Measurements from ENCODE around the gene TRRAP.

The TRRAP gene

GRCh38 chr7:99000196-99000903 is 122.0 kb downstream of the TRRAP start:
- Histone ChIP-seq H3K14ac (ENCODE audit: low read length in 2 of 2) (no peak overlapping the region), H4K8ac (ENCODE audit: low read length) (no peak overlapping the region), H3K4me2 (ENCODE audit: low read length, poor library complexity, severe bottlenecking) (no peak overlapping the region), H3K23ac (ENCODE audit: low read length in 2 of 2) (no peak overlapping the region), H3K9me3 (ENCODE audit: control insufficient read depth, low read length) (no peaks in the 10 kb centered on the region), H3K4ac (ENCODE audit: low read depth in 1 of 2, low read length in 2 of 2) (no peak overlapping the region), H3K79me1 (replicated peaks; ENCODE audit: low read length, poor library complexity, severe bottlenecking) (peaks cover 20% of the 10 kb centered on the region), H3K18ac (ENCODE audit: low read depth in 1 of 2, low read length in 2 of 2) (no peak overlapping the region), H3K4me1 (ENCODE audit: control insufficient read depth, insufficient read depth, low read depth, low read length) (peaks cover 43% of the 10 kb centered on the region), H2BK120ac (ENCODE audit: low read depth, low read length) (no peak overlapping the region), H4K91ac (ENCODE audit: low read length) (no peak overlapping the region), H2BK15ac (ENCODE audit: low read depth, poor library complexity, severe bottlenecking) (no peak overlapping the region), H3K27me3 (ENCODE audit: control insufficient read depth in 1 of 2, insufficient read depth in 1 of 2, low read length in 2 of 2) (no peaks in the 10 kb centered on the region), H2AFZ (ENCODE audit: low read depth, low read length) (no peak overlapping the region), H3K4me3 (ENCODE audit: insufficient read depth in 1 of 2, low read depth in 1 of 2, low read length in 2 of 2) (no peak overlapping the region), H3K27ac (ENCODE audit: low read length, poor library complexity, severe bottlenecking) (peak overlapping the region; percentile 99), H3K36me3 (ENCODE audit: control insufficient read depth in 1 of 2, insufficient read depth in 2 of 2, low read depth in 1 of 2, low read length in 2 of 2) (peaks cover 41 to 82% of the 10 kb centered on the region in 2 experiments), H2AK5ac (ENCODE audit: low read length, severe bottlenecking) (peak overlapping the region; percentile 94), H2BK12ac (ENCODE audit: low read length in 2 of 2) (no peak overlapping the region), H2BK5ac (ENCODE audit: low read depth, low read length, poor library complexity, severe bottlenecking) (peak overlapping the region; percentile 69), H3K9ac (ENCODE audit: low read length) (no peak overlapping the region)
- 95% methylated on average over 20 of the region's 20 CpGs for WGBS
- no peak for DNase-seq

- H3K4ac ChIP-seq (ENCODE audit: low read depth in 1 of 2, low read length in 2 of 2): no peak overlapping the region
These were observed 122.7 kb downstream of the TRRAP start for GRCh38 chr7:99000904-99001465.

GRCh38 chr7:99001482-99002147 is 123.3 kb downstream of the TRRAP start:
- peak overlapping the region; percentile 71 for H2BK5ac ChIP-seq (ENCODE audit: low read depth, low read length, poor library complexity, severe bottlenecking)
- H3K4me3 ChIP-seq (ENCODE audit: insufficient read depth in 1 of 2, low read depth in 1 of 2, low read length in 2 of 2): no peak overlapping the region
- WGBS: 97% methylated on average over 9 of the region's 10 CpGs
- H3K4me1 ChIP-seq (ENCODE audit: control insufficient read depth, insufficient read depth, low read depth, low read length): peaks cover 42% of the 10 kb centered on the region
- no peak overlapping the region for H2AFZ ChIP-seq (ENCODE audit: low read depth, low read length)
- H3K23ac ChIP-seq (ENCODE audit: low read length in 2 of 2): no peak overlapping the region
- H3K4me2 ChIP-seq (ENCODE audit: low read length, poor library complexity, severe bottlenecking): peak overlapping the region; percentile 13
- peaks cover 41 to 82% of the 10 kb centered on the region in 2 experiments for H3K36me3 ChIP-seq (ENCODE audit: control insufficient read depth in 1 of 2, insufficient read depth in 2 of 2, low read depth in 1 of 2, low read length in 2 of 2)
- H3K79me1 ChIP-seq (replicated peaks; ENCODE audit: low read length, poor library complexity, severe bottlenecking): peaks cover 21% of the 10 kb centered on the region
- H3K9ac ChIP-seq (ENCODE audit: low read length): no peak overlapping the region
- no peak overlapping the region for H2BK120ac ChIP-seq (ENCODE audit: low read depth, low read length)
- no peak overlapping the region for H2BK12ac ChIP-seq (ENCODE audit: low read length in 2 of 2)
- H3K18ac ChIP-seq (ENCODE audit: low read depth in 1 of 2, low read length in 2 of 2): no peak overlapping the region
- H3K4ac ChIP-seq (ENCODE audit: low read depth in 1 of 2, low read length in 2 of 2): no peak overlapping the region
- H2AK5ac ChIP-seq (ENCODE audit: low read length, severe bottlenecking): no peak overlapping the region
- no peak overlapping the region for H2BK15ac ChIP-seq (ENCODE audit: low read depth, poor library complexity, severe bottlenecking)
- no peaks in the 10 kb centered on the region for H3K9me3 ChIP-seq (ENCODE audit: control insufficient read depth, low read length)
- no peak overlapping the region for H4K8ac ChIP-seq (ENCODE audit: low read length)
- no peak overlapping the region for H3K14ac ChIP-seq (ENCODE audit: low read length in 2 of 2)
- DNase-seq: no peak
- H3K27me3 ChIP-seq (ENCODE audit: control insufficient read depth in 1 of 2, insufficient read depth in 1 of 2, low read length in 2 of 2): no peaks in the 10 kb centered on the region
- no peak overlapping the region for H4K91ac ChIP-seq (ENCODE audit: low read length)
- peak overlapping the region; percentile 99 for H3K27ac ChIP-seq (ENCODE audit: low read length, poor library complexity, severe bottlenecking)

More at GRCh38 chr7:99000904-99001465, 122.7 kb downstream of the TRRAP start:
- peak overlapping the region; percentile 43 for H3K4me2 ChIP-seq (ENCODE audit: low read length, poor library complexity, severe bottlenecking)
- H2BK120ac ChIP-seq (ENCODE audit: low read depth, low read length): no peak overlapping the region
- no peaks in the 10 kb centered on the region for H3K9me3 ChIP-seq (ENCODE audit: control insufficient read depth, low read length)
- no peak overlapping the region for H3K4me3 ChIP-seq (ENCODE audit: insufficient read depth in 1 of 2, low read depth in 1 of 2, low read length in 2 of 2)
- peak overlapping the region; percentile 99 for H3K27ac ChIP-seq (ENCODE audit: low read length, poor library complexity, severe bottlenecking)
- peak overlapping the region; percentile 94 for H2AK5ac ChIP-seq (ENCODE audit: low read length, severe bottlenecking)
- H3K36me3 ChIP-seq (ENCODE audit: control insufficient read depth in 1 of 2, insufficient read depth in 2 of 2, low read depth in 1 of 2, low read length in 2 of 2): peaks cover 41 to 82% of the 10 kb centered on the region in 2 experiments
- no peak overlapping the region for H4K8ac ChIP-seq (ENCODE audit: low read length)
- 95% methylated on average over 9 of the region's 14 CpGs for WGBS
- H3K14ac ChIP-seq (ENCODE audit: low read length in 2 of 2): no peak overlapping the region
- H3K79me1 ChIP-seq (replicated peaks; ENCODE audit: low read length, poor library complexity, severe bottlenecking): peaks cover 21% of the 10 kb centered on the region
- no peak overlapping the region for H3K9ac ChIP-seq (ENCODE audit: low read length)
- H2BK15ac ChIP-seq (ENCODE audit: low read depth, poor library complexity, severe bottlenecking): no peak overlapping the region
- H3K23ac ChIP-seq (ENCODE audit: low read length in 2 of 2): no peak overlapping the region
- no peak overlapping the region for H2BK12ac ChIP-seq (ENCODE audit: low read length in 2 of 2)
- no peaks in the 10 kb centered on the region for H3K27me3 ChIP-seq (ENCODE audit: control insufficient read depth in 1 of 2, insufficient read depth in 1 of 2, low read length in 2 of 2)
- peaks cover 44% of the 10 kb centered on the region for H3K4me1 ChIP-seq (ENCODE audit: control insufficient read depth, insufficient read depth, low read depth, low read length)
- no peak for DNase-seq
- H2BK5ac ChIP-seq (ENCODE audit: low read depth, low read length, poor library complexity, severe bottlenecking): peak overlapping the region; percentile 81
- H3K18ac ChIP-seq (ENCODE audit: low read depth in 1 of 2, low read length in 2 of 2): no peak overlapping the region
- no peak overlapping the region for H4K91ac ChIP-seq (ENCODE audit: low read length)
- H2AFZ ChIP-seq (ENCODE audit: low read depth, low read length): no peak overlapping the region

- no peak overlapping the region for H2BK120ac ChIP-seq (ENCODE audit: low read depth, low read length)
- H3K36me3 ChIP-seq (ENCODE audit: control insufficient read depth in 1 of 2, insufficient read depth in 2 of 2, low read depth in 1 of 2, low read length in 2 of 2): peaks cover 46 to 85% of the 10 kb centered on the region in 2 experiments
- no peak overlapping the region for H3K4me3 ChIP-seq (ENCODE audit: insufficient read depth in 1 of 2, low read depth in 1 of 2, low read length in 2 of 2)
- no peak overlapping the region for H3K23ac ChIP-seq (ENCODE audit: low read length in 2 of 2)
- peaks cover 46% of the 10 kb centered on the region for H3K4me1 ChIP-seq (ENCODE audit: control insufficient read depth, insufficient read depth, low read depth, low read length)
- H4K8ac ChIP-seq (ENCODE audit: low read length): no peak overlapping the region
- no peak overlapping the region for H3K18ac ChIP-seq (ENCODE audit: low read depth in 1 of 2, low read length in 2 of 2)
- no peak overlapping the region for H2BK15ac ChIP-seq (ENCODE audit: low read depth, poor library complexity, severe bottlenecking)
- H4K91ac ChIP-seq (ENCODE audit: low read length): no peak overlapping the region
- DNase-seq: no peak
- peak overlapping the region; percentile 99 for H3K27ac ChIP-seq (ENCODE audit: low read length, poor library complexity, severe bottlenecking)
- H3K27me3 ChIP-seq (ENCODE audit: control insufficient read depth in 1 of 2, insufficient read depth in 1 of 2, low read length in 2 of 2): no peaks in the 10 kb centered on the region
- H3K4me2 ChIP-seq (ENCODE audit: low read length, poor library complexity, severe bottlenecking): peak overlapping the region; percentile 33
- no peak overlapping the region for H3K9ac ChIP-seq (ENCODE audit: low read length)
- no peak overlapping the region for H3K4ac ChIP-seq (ENCODE audit: low read depth in 1 of 2, low read length in 2 of 2)
- H2AFZ ChIP-seq (ENCODE audit: low read depth, low read length): no peak overlapping the region
- H2BK5ac ChIP-seq (ENCODE audit: low read depth, low read length, poor library complexity, severe bottlenecking): peak overlapping the region; percentile 45
- H2BK12ac ChIP-seq (ENCODE audit: low read length in 2 of 2): no peak overlapping the region
- no peak overlapping the region for H3K14ac ChIP-seq (ENCODE audit: low read length in 2 of 2)
- WGBS: 98% methylated on average over 12 of the region's 12 CpGs
- H2AK5ac ChIP-seq (ENCODE audit: low read length, severe bottlenecking): peak overlapping the region; percentile 69
- no peaks in the 10 kb centered on the region for H3K9me3 ChIP-seq (ENCODE audit: control insufficient read depth, low read length)
- H3K79me1 ChIP-seq (replicated peaks; ENCODE audit: low read length, poor library complexity, severe bottlenecking): peaks cover 23% of the 10 kb centered on the region
These were observed 124.0 kb downstream of the TRRAP start for GRCh38 chr7:99002148-99002826.
